ENCODE data around the gene TTC28. TPM values are rescaled to one million over a fixed set of nuclear protein-coding genes. Genes with fewer than 3 reads are reported as not detected.

Gene TTC28
- polyA plus RNA-seq, 1 donor from 2014 or later = 14.8 TPM

- peak overlapping the region; percentile 79 for H3K4me3 ChIP-seq (ENCODE audit: low read length)
- TF ChIP-seq SMC3 (conservative IDR thresholded peaks at IDR 0.05; ENCODE audit: poor library complexity) (no peak), POLR2AphosphoS5 (IDR thresholded peaks at IDR 0.05) (no peak), REST (IDR thresholded peaks at IDR 0.05; ENCODE audit: borderline replicate concordance) (no peak), TAF1 (IDR thresholded peaks at IDR 0.05; ENCODE audit: low read depth) (no peak), EP300 (conservative IDR thresholded peaks at IDR 0.05; ENCODE audit: poor library complexity, severe bottlenecking) (no peak), EZH2 (IDR thresholded peaks at IDR 0.05; ENCODE audit: borderline replicate concordance, insufficient read depth, low read length, poor library complexity, severe bottlenecking) (no peak), CTCF (IDR thresholded peaks at IDR 0.05; ENCODE audit: poor library complexity, severe bottlenecking) (no peak)
- peak overlapping the region; percentile 46 for H3K4me2 ChIP-seq (ENCODE audit: low read length)
- H4K20me1 ChIP-seq (ENCODE audit: insufficient read depth) = no peaks in the 10 kb centered on the region
- H3F3A ChIP-seq (ENCODE audit: insufficient read depth, low read length, poor library complexity, severe bottlenecking) = peaks cover 5% of the 10 kb centered on the region
- no peaks in the 10 kb centered on the region for H3K9me3 ChIP-seq (ENCODE audit: low read length)
- no peaks in the 10 kb centered on the region for H3K36me3 ChIP-seq (ENCODE audit: insufficient read depth, low read length)
- H3K9me2 ChIP-seq (ENCODE audit: insufficient read depth, low read length) = no peaks in the 10 kb centered on the region
- no peaks in the 10 kb centered on the region for H3K27me3 ChIP-seq (ENCODE audit: insufficient read depth, low read depth, low read length)
- no peak overlapping the region for H3K9ac ChIP-seq (ENCODE audit: low read length)
- no peak overlapping the region for H3K27ac ChIP-seq (ENCODE audit: low read length)
- H3K79me2 ChIP-seq (replicated peaks; ENCODE audit: insufficient read depth, low read length) = peaks cover 84% of the 10 kb centered on the region
- H2AFZ ChIP-seq (ENCODE audit: low read depth, low read length) = no peak overlapping the region
Observed at GRCh38 chr22:28438183-28438768, 241.4 kb downstream of the TTC28 start.

GRCh38 chr22:28435982-28436381, 243.7 kb downstream of the TTC28 start:
- peaks cover 8% of the 10 kb centered on the region for H3F3A ChIP-seq (ENCODE audit: insufficient read depth, low read length, poor library complexity, severe bottlenecking)
- TF ChIP-seq RAD21 (conservative IDR thresholded peaks at IDR 0.05) (no peak), CTCF (IDR thresholded peaks at IDR 0.05; ENCODE audit: poor library complexity, severe bottlenecking) (no peak), REST (IDR thresholded peaks at IDR 0.05; ENCODE audit: borderline replicate concordance) (no peak), EP300 (conservative IDR thresholded peaks at IDR 0.05; ENCODE audit: poor library complexity, severe bottlenecking) (no peak), EZH2 (IDR thresholded peaks at IDR 0.05; ENCODE audit: borderline replicate concordance, insufficient read depth, low read length, poor library complexity, severe bottlenecking) (no peak), MXI1 (conservative IDR thresholded peaks at IDR 0.05; ENCODE audit: poor library complexity, severe bottlenecking) (no peak), POLR2AphosphoS5 (IDR thresholded peaks at IDR 0.05) (no peak), TAF1 (IDR thresholded peaks at IDR 0.05; ENCODE audit: low read depth) (no peak), SMC3 (conservative IDR thresholded peaks at IDR 0.05; ENCODE audit: poor library complexity) (no peak)

More at GRCh38 chr22:28435982-28436381, 243.7 kb downstream of the TTC28 start:
- Histone ChIP-seq H3K9me2 (ENCODE audit: insufficient read depth, low read length) (no peaks in the 10 kb centered on the region), H2AFZ (ENCODE audit: low read depth, low read length) (no peak overlapping the region), H3K27ac (ENCODE audit: low read length) (no peak overlapping the region), H3K79me2 (replicated peaks; ENCODE audit: insufficient read depth, low read length) (peaks cover 73% of the 10 kb centered on the region), H3K27me3 (ENCODE audit: insufficient read depth, low read depth, low read length) (no peaks in the 10 kb centered on the region), H3K4me3 (ENCODE audit: low read length) (peak overlapping the region; percentile 14), H3K9me3 (ENCODE audit: low read length) (no peaks in the 10 kb centered on the region), H4K20me1 (ENCODE audit: insufficient read depth) (no peaks in the 10 kb centered on the region), H3K9ac (ENCODE audit: low read length) (no peak overlapping the region), H3K36me3 (ENCODE audit: insufficient read depth, low read length) (no peaks in the 10 kb centered on the region), H3K4me2 (ENCODE audit: low read length) (no peak overlapping the region)

Measured in neural cell (in vitro differentiated cells).